ENCODE results near the gene ELAVL2. TPM values are rescaled to one million over a fixed set of nuclear protein-coding genes. Genes with fewer than 3 reads are reported as not detected.

Gene ELAVL2
- total RNA-seq, 5 donors from 2014 or later (not counting 1 experiment from before 2014, with no cell fraction given) = 0.79 TPM; not detected in 4

GRCh38 chr9:23700359-23700758 lies 125.7 kb downstream of the ELAVL2 start:
- Histone ChIP-seq H3K36me3 (ENCODE audit: control insufficient read depth in 2 of 2, extremely low read depth in 1 of 2, insufficient read depth in 1 of 2, low read length in 1 of 2) (no peaks in the 10 kb centered on the region), H3K27me3 (replicated peaks in 1 of 2; ENCODE audit: control insufficient read depth in 2 of 2, extremely low read depth in 1 of 2, insufficient read depth in 2 of 2, low read length in 1 of 2) (no peaks in the 10 kb centered on the region), H3K27ac (ENCODE audit: low read length) (no peak overlapping the region), H3K4me1 (ENCODE audit: control insufficient read depth in 1 of 2, extremely low read depth in 1 of 2, insufficient read depth in 2 of 2, low read length in 2 of 2) (no peaks in the 10 kb centered on the region), H3K9me3 (no peaks in the 10 kb centered on the region), H3K4me3 (ENCODE audit: control insufficient read depth in 1 of 2, extremely low read depth in 1 of 2, low read length in 1 of 2) (no peak overlapping the region)
- no peaks in the 10 kb centered on the region for H3K4me1 Mint-ChIP-seq
- DNase-seq (no peak), ATAC-seq (replicated peaks in 1 of 4) (no peak)
- H3K27ac Mint-ChIP-seq = no peak overlapping the region
- peaks cover 0 to 7% (median 3%) of the 10 kb centered on the region in 3 donors for H3K9me3 Mint-ChIP-seq
- no peak overlapping the region for H3K4me3 Mint-ChIP-seq
- no peaks in the 10 kb centered on the region for H3K27me3 Mint-ChIP-seq
- H3K36me3 Mint-ChIP-seq = no peaks in the 10 kb centered on the region
- no CpG with 5 or more reads among the region's 2 CpGs for WGBS (ENCODE audit: insufficient coverage)
- POLR2A ChIA-PET = interaction anchor here in 1 of 2 donors (0.6 kb wide), 1 partner anchor 11 kb away, joined by 9 read pairs; no protein-coding TSS in a partner anchor
- CTCF ChIA-PET = interaction anchor here in 1 of 2 donors (0.6 kb wide), 1 partner anchor 1033 kb away, joined by 8 read pairs; no protein-coding TSS in a partner anchor

DNA sequence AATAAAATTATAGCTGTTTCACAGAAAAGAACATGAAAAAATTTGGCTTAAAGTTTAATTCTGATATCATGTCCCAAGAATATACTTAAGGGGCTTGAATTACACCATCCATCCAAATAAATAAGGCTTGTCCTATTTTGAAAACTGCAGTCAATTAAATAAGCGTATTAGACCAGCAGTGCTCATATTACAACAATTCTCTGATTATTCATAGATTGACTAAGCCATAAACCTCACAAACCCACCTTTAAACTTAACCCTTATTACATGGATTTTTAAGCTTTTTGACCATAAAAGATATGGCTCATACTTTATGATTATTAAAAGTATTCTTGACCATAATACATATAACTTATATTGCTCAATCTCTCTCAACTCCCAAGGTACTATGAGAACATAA lies 127.9 kb downstream of the ELAVL2 start:
- no peaks in the 10 kb centered on the region for H3K27me3 Mint-ChIP-seq
- H3K9me3 Mint-ChIP-seq = peaks cover 0 to 5% (median 3%) of the 10 kb centered on the region in 3 donors
- DNase-seq (no peak), ATAC-seq (replicated peaks in 1 of 4) (no peak)
- no peaks in the 10 kb centered on the region for H3K4me1 Mint-ChIP-seq
- H3K4me3 Mint-ChIP-seq = no peak overlapping the region
- Histone ChIP-seq H3K27ac (ENCODE audit: low read length) (no peak overlapping the region), H3K9me3 (no peaks in the 10 kb centered on the region), H3K36me3 (ENCODE audit: control insufficient read depth in 2 of 2, extremely low read depth in 1 of 2, insufficient read depth in 1 of 2, low read length in 1 of 2) (no peaks in the 10 kb centered on the region), H3K4me3 (ENCODE audit: control insufficient read depth in 1 of 2, extremely low read depth in 1 of 2, low read length in 1 of 2) (no peak overlapping the region), H3K4me1 (ENCODE audit: control insufficient read depth in 1 of 2, extremely low read depth in 1 of 2, insufficient read depth in 2 of 2, low read length in 2 of 2) (no peaks in the 10 kb centered on the region), H3K27me3 (replicated peaks in 1 of 2; ENCODE audit: control insufficient read depth in 2 of 2, extremely low read depth in 1 of 2, insufficient read depth in 2 of 2, low read length in 1 of 2) (no peaks in the 10 kb centered on the region)
- WGBS (ENCODE audit: insufficient coverage) = no CpG with 5 or more reads among the region's 1 CpG
- CTCF ChIA-PET = interaction anchor here in 1 of 2 donors (0.6 kb wide), 1 partner anchor 118 kb away, joined by 8 read pairs; no protein-coding TSS in a partner anchor
- no peak overlapping the region for H3K27ac Mint-ChIP-seq
- H3K36me3 Mint-ChIP-seq = no peaks in the 10 kb centered on the region
- POLR2A ChIA-PET = no interaction called here

GRCh38 chr9:23695572-23695971 lies 130.5 kb downstream of the ELAVL2 start:
- CTCF ChIA-PET = no interaction called here
- H3K27ac Mint-ChIP-seq = no peak overlapping the region
- POLR2A ChIA-PET = no interaction called here
- Histone ChIP-seq H3K9me3 (no peaks in the 10 kb centered on the region), H3K27ac (ENCODE audit: low read length) (no peak overlapping the region), H3K4me3 (ENCODE audit: control insufficient read depth in 1 of 2, extremely low read depth in 1 of 2, low read length in 1 of 2) (no peak overlapping the region), H3K36me3 (ENCODE audit: control insufficient read depth in 2 of 2, extremely low read depth in 1 of 2, insufficient read depth in 1 of 2, low read length in 1 of 2) (no peaks in the 10 kb centered on the region), H3K4me1 (ENCODE audit: control insufficient read depth in 1 of 2, extremely low read depth in 1 of 2, insufficient read depth in 2 of 2, low read length in 2 of 2) (no peaks in the 10 kb centered on the region), H3K27me3 (replicated peaks in 1 of 2; ENCODE audit: control insufficient read depth in 2 of 2, extremely low read depth in 1 of 2, insufficient read depth in 2 of 2, low read length in 1 of 2) (no peaks in the 10 kb centered on the region)
- H3K4me3 Mint-ChIP-seq = no peak overlapping the region
- no peak for ATAC-seq (replicated peaks in 1 of 4)
- H3K27me3 Mint-ChIP-seq = no peaks in the 10 kb centered on the region
- no peak for DNase-seq
- H3K36me3 Mint-ChIP-seq = no peaks in the 10 kb centered on the region
- peaks cover 3 to 5% (median 5%) of the 10 kb centered on the region in 3 donors for H3K9me3 Mint-ChIP-seq
- WGBS (ENCODE audit: insufficient coverage) = no CpG with 5 or more reads among the region's 5 CpGs
- H3K4me1 Mint-ChIP-seq = no peaks in the 10 kb centered on the region

DNA sequence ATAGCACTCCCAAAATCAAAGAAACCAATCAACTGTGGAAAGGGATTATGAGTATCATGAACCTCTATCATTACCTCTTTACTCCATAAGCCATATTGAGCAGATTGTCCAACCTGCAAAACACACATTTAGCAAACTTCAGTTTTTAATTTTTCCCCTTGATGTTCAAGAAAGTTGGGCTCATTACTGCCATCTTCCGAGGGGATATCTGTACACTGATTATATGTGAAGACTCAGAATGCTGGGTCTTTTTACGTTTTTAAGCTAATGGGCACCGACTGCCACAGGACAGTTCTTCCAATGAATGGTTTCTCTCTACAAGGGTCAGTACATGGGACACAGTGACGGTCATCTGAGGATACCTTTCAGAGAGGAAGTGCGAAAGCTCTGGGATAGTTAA lies 132.7 kb downstream of the ELAVL2 start:
- H3K36me3 ChIP-seq (ENCODE audit: control insufficient read depth in 2 of 2, extremely low read depth in 1 of 2, insufficient read depth in 1 of 2, low read length in 1 of 2) = no peaks in the 10 kb centered on the region
- H3K4me3 ChIP-seq (ENCODE audit: control insufficient read depth in 1 of 2, extremely low read depth in 1 of 2, low read length in 1 of 2) = no peak overlapping the region
- no peaks in the 10 kb centered on the region for H3K27me3 ChIP-seq (replicated peaks in 1 of 2; ENCODE audit: control insufficient read depth in 2 of 2, extremely low read depth in 1 of 2, insufficient read depth in 2 of 2, low read length in 1 of 2)
- H3K4me1 Mint-ChIP-seq = no peaks in the 10 kb centered on the region
- ATAC-seq (replicated peaks in 1 of 4) (no peak), DNase-seq (no peak)
- ChIA-PET CTCF (no interaction called here), POLR2A (no interaction called here)
- H3K27ac ChIP-seq (ENCODE audit: low read length) = no peak overlapping the region
- H3K27me3 Mint-ChIP-seq = no peaks in the 10 kb centered on the region
- no peaks in the 10 kb centered on the region for H3K36me3 Mint-ChIP-seq
- WGBS (ENCODE audit: insufficient coverage) = 85% methylated on average over 3 of the region's 5 CpGs
- H3K9me3 Mint-ChIP-seq = peaks cover 3 to 9% (median 5%) of the 10 kb centered on the region in 3 donors
- H3K27ac Mint-ChIP-seq = no peak overlapping the region
- H3K9me3 ChIP-seq = no peaks in the 10 kb centered on the region
- no peaks in the 10 kb centered on the region for H3K4me1 ChIP-seq (ENCODE audit: control insufficient read depth in 1 of 2, extremely low read depth in 1 of 2, insufficient read depth in 2 of 2, low read length in 2 of 2)
- no peak overlapping the region for H3K4me3 Mint-ChIP-seq

GRCh38 chr9:23686896-23687295 lies 139.1 kb downstream of the ELAVL2 start:
- Mint-ChIP-seq H3K36me3 (no peaks in the 10 kb centered on the region), H3K4me1 (peaks cover 0 to 5% (median 0%) of the 10 kb centered on the region in 3 donors), H3K4me3 (no peak overlapping the region), H3K27me3 (no peaks in the 10 kb centered on the region), H3K27ac (no peak overlapping the region), H3K9me3 (peaks cover 0 to 9% (median 4%) of the 10 kb centered on the region in 3 donors)
- Histone ChIP-seq H3K4me3 (ENCODE audit: control insufficient read depth in 1 of 2, extremely low read depth in 1 of 2, low read length in 1 of 2) (no peak overlapping the region), H3K27me3 (replicated peaks in 1 of 2; ENCODE audit: control insufficient read depth in 2 of 2, extremely low read depth in 1 of 2, insufficient read depth in 2 of 2, low read length in 1 of 2) (no peaks in the 10 kb centered on the region), H3K36me3 (ENCODE audit: control insufficient read depth in 2 of 2, extremely low read depth in 1 of 2, insufficient read depth in 1 of 2, low read length in 1 of 2) (no peaks in the 10 kb centered on the region), H3K27ac (ENCODE audit: low read length) (no peak overlapping the region), H3K4me1 (ENCODE audit: control insufficient read depth in 1 of 2, extremely low read depth in 1 of 2, insufficient read depth in 2 of 2, low read length in 2 of 2) (no peaks in the 10 kb centered on the region), H3K9me3 (no peaks in the 10 kb centered on the region)
- WGBS (ENCODE audit: insufficient coverage) = no CpG with 5 or more reads among the region's 1 CpG
- no peak for DNase-seq
- POLR2A ChIA-PET = no interaction called here
- ATAC-seq (replicated peaks in 1 of 4) = no peak
- CTCF ChIA-PET = no interaction called here

DNA sequence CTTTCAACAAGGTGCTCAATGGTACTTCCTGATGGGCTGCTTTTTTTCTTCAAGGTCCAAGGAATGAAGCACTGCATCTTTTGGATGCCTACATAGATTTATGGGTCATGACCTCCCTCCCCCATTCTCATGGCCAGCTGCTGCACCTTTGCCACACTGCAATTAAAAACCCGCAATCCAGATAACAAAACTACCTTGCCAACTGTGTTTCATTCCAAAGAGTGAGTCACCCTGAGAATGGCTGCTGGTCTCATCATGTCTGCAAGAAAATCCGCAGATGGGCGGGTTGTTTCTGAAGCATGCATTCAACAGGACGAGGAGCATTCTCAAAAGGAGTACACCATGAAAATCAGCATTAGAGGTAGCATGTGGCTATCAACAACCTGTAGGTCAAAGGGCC lies 139.8 kb downstream of the ELAVL2 start:
- H3K36me3 Mint-ChIP-seq = no peaks in the 10 kb centered on the region
- H3K27ac Mint-ChIP-seq = no peak overlapping the region
- H3K27me3 Mint-ChIP-seq = no peaks in the 10 kb centered on the region
- H3K27me3 ChIP-seq (replicated peaks in 1 of 2; ENCODE audit: control insufficient read depth in 2 of 2, extremely low read depth in 1 of 2, insufficient read depth in 2 of 2, low read length in 1 of 2) = no peaks in the 10 kb centered on the region
- H3K27ac ChIP-seq (ENCODE audit: low read length) = no peak overlapping the region
- no peaks in the 10 kb centered on the region for H3K9me3 ChIP-seq
- 92% methylated on average over 3 of the region's 4 CpGs for WGBS (ENCODE audit: insufficient coverage)
- DNase-seq (no peak), ATAC-seq (replicated peaks in 1 of 4) (no peak)
- no peak overlapping the region for H3K4me3 ChIP-seq (ENCODE audit: control insufficient read depth in 1 of 2, extremely low read depth in 1 of 2, low read length in 1 of 2)
- no peak overlapping the region for H3K4me3 Mint-ChIP-seq
- ChIA-PET POLR2A (no interaction called here), CTCF (no interaction called here)
- H3K9me3 Mint-ChIP-seq = peaks cover 0 to 13% (median 4%) of the 10 kb centered on the region in 3 donors
- H3K4me1 Mint-ChIP-seq = peaks cover 0 to 5% (median 0%) of the 10 kb centered on the region in 3 donors
- no peaks in the 10 kb centered on the region for H3K4me1 ChIP-seq (ENCODE audit: control insufficient read depth in 1 of 2, extremely low read depth in 1 of 2, insufficient read depth in 2 of 2, low read length in 2 of 2)
- H3K36me3 ChIP-seq (ENCODE audit: control insufficient read depth in 2 of 2, extremely low read depth in 1 of 2, insufficient read depth in 1 of 2, low read length in 1 of 2) = no peaks in the 10 kb centered on the region

- ChIA-PET POLR2A (no interaction called here), CTCF (no interaction called here)
- DNase-seq (no peak), ATAC-seq (replicated peaks in 1 of 4) (no peak)
- Histone ChIP-seq H3K4me3 (ENCODE audit: control insufficient read depth in 1 of 2, extremely low read depth in 1 of 2, low read length in 1 of 2) (no peak overlapping the region), H3K27me3 (replicated peaks in 1 of 2; ENCODE audit: control insufficient read depth in 2 of 2, extremely low read depth in 1 of 2, insufficient read depth in 2 of 2, low read length in 1 of 2) (no peaks in the 10 kb centered on the region), H3K4me1 (ENCODE audit: control insufficient read depth in 1 of 2, extremely low read depth in 1 of 2, insufficient read depth in 2 of 2, low read length in 2 of 2) (no peaks in the 10 kb centered on the region), H3K27ac (ENCODE audit: low read length) (no peak overlapping the region), H3K36me3 (ENCODE audit: control insufficient read depth in 2 of 2, extremely low read depth in 1 of 2, insufficient read depth in 1 of 2, low read length in 1 of 2) (no peaks in the 10 kb centered on the region), H3K9me3 (no peaks in the 10 kb centered on the region)
- Mint-ChIP-seq H3K4me3 (no peak overlapping the region), H3K36me3 (no peaks in the 10 kb centered on the region), H3K27me3 (no peaks in the 10 kb centered on the region), H3K27ac (no peak overlapping the region), H3K9me3 (peaks cover 0 to 13% (median 5%) of the 10 kb centered on the region in 3 donors), H3K4me1 (peaks cover 0 to 5% (median 0%) of the 10 kb centered on the region in 3 donors)
- no CpG with 5 or more reads among the region's 7 CpGs for WGBS (ENCODE audit: insufficient coverage)
Measured at GRCh38 chr9:23683611-23684061, 142.4 kb downstream of the ELAVL2 start.

All from T-cell (primary cell).